Endothelial cell of umbilical vein (primary cell): ENCODE data around the gene KCNQ5. TPM values are rescaled to one million over a fixed set of nuclear protein-coding genes. Genes with fewer than 3 reads are reported as not detected.

Experiments used
- BruUV-seq: library from RNA; stranded (reverse); fragments of 400-500 nt; replicated peaks from 2 replicates; lab custom pipeline; 2021; lab: Mats Ljungman, UMichigan
- CTCF ChIA-PET: fragments of 300-600, 350-600 bp; sonication (Branson Sonifier 250); formaldehyde crosslinking; loops from one replicate; lab custom pipeline; 2021; ENCODE audit warnings: antibody characterized with exemption, inconsistent platforms; lab: Charles Lee
- POLR2A ChIA-PET: fragments of 300-600, 350-600 bp; sonication (Branson Sonifier 250); formaldehyde crosslinking; loops from one replicate; lab custom pipeline; 2021; ENCODE audit warnings: antibody characterized with exemption, inconsistent platforms; lab: Charles Lee
- DNase-seq: peaks from one replicate; pipeline ENCODE4 v3.0.0-alpha.2; 2011; ENCODE audit warnings: low read depth, low spot score
- FAIRE-seq: peaks from 2 replicates; lab custom pipeline; 2011; peaks lifted over from hg19 to GRCh38; lab: Jason Lieb, UNC
- H2AFZ ChIP-seq: 2 replicates; pipeline ENCODE4 v1.6.0; 2012; ENCODE audit warnings: low read depth, low read length, control low read depth, inconsistent platforms
- H3K27ac ChIP-seq: 2 replicates; pipeline ENCODE4 v1.5.1; 2011; ENCODE audit warnings: low read depth, mild to moderate bottlenecking, control low read depth, low read length, moderate library complexity; ENCODE audit not compliant: insufficient read depth
- H3K27me3 ChIP-seq, 2 experiments: 2 replicates each; pipeline versions ENCODE4 v1.6.0 to v1.6.1; 2011; ENCODE audit warnings: low read length in 2 of 2, mixed read lengths in 1 of 2; ENCODE audit not compliant: control insufficient read depth in 2 of 2, insufficient read depth in 2 of 2
- H3K36me3 ChIP-seq, 2 experiments: 2 replicates in 1 of 2; 3 replicates in 1 of 2; pipeline ENCODE4 v1.5.1; 2011; ENCODE audit warnings: low read length in 2 of 2, mild to moderate bottlenecking in 1 of 2, moderate library complexity in 1 of 2; ENCODE audit not compliant: control insufficient read depth in 2 of 2, insufficient read depth in 2 of 2; ENCODE audit errors: extremely low read depth in 1 of 2
- H3K4me1 ChIP-seq: 3 replicates; pipeline ENCODE4 v1.5.1; 2011; ENCODE audit warnings: mild to moderate bottlenecking, low read length; ENCODE audit not compliant: control insufficient read depth, insufficient read depth; ENCODE audit errors: extremely low read depth
- H3K4me2 ChIP-seq: 2 replicates; pipeline ENCODE4 v1.6.1; 2011; ENCODE audit warnings: low read length, control low read depth, mixed read lengths; ENCODE audit not compliant: insufficient read depth
- H3K4me3 ChIP-seq, 3 experiments: fragments of 200-600 bp in 1 of 3; sonication (generic), shearing (Covaris generic) in 1 of 3; replicated peaks in 1 of 3; 2 replicates each; pipeline ENCODE4 v1.5.1; 2011 to 2016; ENCODE audit warnings: control low read depth in 3 of 3, low read length in 3 of 3, mild to moderate bottlenecking in 2 of 3, inconsistent platforms in 1 of 3, low read depth in 1 of 3, moderate library complexity in 1 of 3; ENCODE audit not compliant: insufficient read depth in 1 of 3
- H3K79me2 ChIP-seq: 2 replicates; pipeline ENCODE4 v1.6.0; 2012; ENCODE audit warnings: low read length, inconsistent platforms; ENCODE audit not compliant: control insufficient read depth, insufficient read depth
- H3K9ac ChIP-seq: replicated peaks from 2 replicates; pipeline ENCODE3; 2011; ENCODE audit warnings: low read length, control low read depth; ENCODE audit not compliant: insufficient read depth; ENCODE audit errors: extremely low read depth
- H3K9me1 ChIP-seq: replicated peaks from 3 replicates; pipeline ENCODE4 v1.6.0; 2011; ENCODE audit warnings: mild to moderate bottlenecking, low read length; ENCODE audit not compliant: control insufficient read depth, insufficient read depth; ENCODE audit errors: extremely low read depth
- H3K9me3 ChIP-seq: replicated peaks from 2 replicates; pipeline ENCODE4 v1.5.1; 2012; ENCODE audit warnings: low read length, inconsistent platforms; ENCODE audit not compliant: control insufficient read depth, insufficient read depth
- H4K20me1 ChIP-seq: replicated peaks from 2 replicates; pipeline ENCODE3; 2011; ENCODE audit warnings: mild to moderate bottlenecking, low read length; ENCODE audit not compliant: control insufficient read depth, insufficient read depth; ENCODE audit errors: extremely low read depth
- CTCF ChIP-seq, 2 donors: IDR thresholded peaks; 1 replicate in 1 of 2; 2 replicates in 1 of 2; pipeline ENCODE4 v1.5.1; 2011; ENCODE audit warnings: low read length in 2 of 2, mild to moderate bottlenecking in 2 of 2, moderate library complexity in 2 of 2, control low read depth in 1 of 2, inconsistent platforms in 1 of 2, low read depth in 1 of 2; ENCODE audit not compliant: insufficient read depth in 1 of 2; ENCODE audit errors: extremely low read depth in 1 of 2
- EZH2 ChIP-seq: IDR thresholded peaks from 2 replicates; pipeline ENCODE4 v1.6.1; 2012; ENCODE audit warnings: borderline replicate concordance, low read depth, mild to moderate bottlenecking, moderate library complexity, low read length, inconsistent platforms; ENCODE audit not compliant: severe bottlenecking
- FOS ChIP-seq: IDR thresholded peaks from 2 replicates; pipeline ENCODE4 v1.6.1; 2011; ENCODE audit warnings: mild to moderate bottlenecking, low read length, moderate library complexity, borderline replicate concordance; ENCODE audit not compliant: insufficient read depth
- GATA2 ChIP-seq: IDR thresholded peaks from 2 replicates; pipeline ENCODE4 v1.7.0; 2011; ENCODE audit warnings: low read depth, mild to moderate bottlenecking, moderate library complexity, mixed read lengths, low read length; ENCODE audit not compliant: insufficient read length, insufficient read depth
- JUN ChIP-seq: IDR thresholded peaks from 2 replicates; pipeline ENCODE4 v1.6.1; 2011; ENCODE audit warnings: borderline replicate concordance, low read depth; ENCODE audit not compliant: insufficient read length, insufficient read depth
- MYC ChIP-seq: IDR thresholded peaks from one replicate; pipeline ENCODE4 v1.6.1; 2011; ENCODE audit warnings: mild to moderate bottlenecking, low read depth, low read length
- POLR2A ChIP-seq: IDR thresholded peaks from 2 replicates; pipeline ENCODE4 v1.6.1; 2012; ENCODE audit warnings: low read depth, mild to moderate bottlenecking, control low read depth, low read length
- POLR2AphosphoS5 ChIP-seq: IDR thresholded peaks from 2 replicates; pipeline ENCODE4 v1.6.1; 2012; ENCODE audit warnings: low read depth, mild to moderate bottlenecking, control low read depth, low read length, moderate library complexity; ENCODE audit not compliant: insufficient read depth
- dilution Hi-C: fragments of 300-500 bp; cut with MboI; formaldehyde crosslinking; loops from one replicate; pipeline ENCODE4 v1.15.0; 2019; ENCODE audit warnings: low sequenced_read_pairs; ENCODE audit not compliant: extremely low pct_ligation_motif_present
- intact Hi-C: fragments of 100-400 bp; cut with micrococcal nuclease; formaldehyde crosslinking; loops from one replicate; pipeline ENCODE4 v1.10.0; 2022
- polyA plus RNA-seq, 4 experiments: library from polyadenylated mRNA; depleted of rRNA in 3 of 4; stranded (reverse) in 3 of 4; unstranded in 1 of 4; fragments of >200 nt; gene quantifications; 2 replicates each; pipeline versions ENCODE4 v1.2.1 to v1.2.3, GENCODE V29; 2011 to 2012; ENCODE audit warnings: missing spikeins in 1 of 4
- total RNA-seq: library from RNA; stranded (reverse); gene quantifications from 2 replicates; pipeline ENCODE4 v1.2.3, GENCODE V29; 2021
- TF ChIP-seq, protein P1 (sequence below): IDR thresholded peaks from 2 replicates; pipeline ENCODE4 v1.6.1; 2011; ENCODE audit not compliant: insufficient read depth, insufficient read length

The KCNQ5 gene
- total and polyA plus RNA-seq, 2 donors (not counting 3 experiments of a cell fraction or from before 2014, with no cell fraction given) = 0.22 TPM; not detected in 1

DNA sequence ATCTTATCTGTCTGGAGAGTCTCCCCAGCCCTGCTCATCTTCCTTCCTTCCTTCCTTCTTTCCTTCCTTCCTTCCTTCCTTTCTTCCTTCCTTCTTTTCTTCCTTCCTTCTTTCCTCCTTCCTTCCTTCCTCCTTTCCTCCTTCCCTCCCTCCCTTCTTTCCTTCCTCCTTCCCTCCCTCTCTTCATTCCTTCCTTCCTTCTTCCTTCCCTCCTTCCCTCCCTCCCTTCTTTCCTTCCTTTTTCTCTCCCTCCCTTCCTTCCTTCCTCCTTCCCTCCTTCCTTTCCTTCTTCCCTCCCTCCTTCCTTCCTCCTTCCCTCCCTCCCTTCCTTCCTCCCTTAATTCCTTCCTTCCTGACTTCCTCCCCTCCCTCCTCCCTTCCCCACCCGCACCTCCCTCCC lies 319.4 kb downstream of the KCNQ5 start:
- Histone ChIP-seq H3K4me2 (no peak overlapping the region), H3K36me3 (no peaks in the 10 kb centered on the region), H3K79me2 (no peaks in the 10 kb centered on the region), H3K27me3 (no peaks in the 10 kb centered on the region), H3K4me1 (no peaks in the 10 kb centered on the region), H3K9ac (no peak overlapping the region), H3K9me1 (no peaks in the 10 kb centered on the region), H3K27ac (no peak overlapping the region), H3K4me3 (no peak overlapping the region), H3K9me3 (no peaks in the 10 kb centered on the region), H2AFZ (no peak overlapping the region), H4K20me1 (no peaks in the 10 kb centered on the region)
- TF ChIP-seq, protein P1, sequence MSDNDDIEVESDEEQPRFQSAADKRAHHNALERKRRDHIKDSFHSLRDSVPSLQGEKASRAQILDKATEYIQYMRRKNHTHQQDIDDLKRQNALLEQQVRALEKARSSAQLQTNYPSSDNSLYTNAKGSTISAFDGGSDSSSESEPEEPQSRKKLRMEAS = no peak
- TF ChIP-seq MYC (no peak), FOS (no peak), EZH2 (no peak), CTCF (IDR thresholded peaks at IDR 0.05; ENCODE audit: extremely low read depth in 1 of 2, insufficient read depth in 1 of 2, low read depth in 1 of 2, low read length in 2 of 2) (no peak), JUN (no peak), POLR2A (no peak), POLR2AphosphoS5 (no peak), GATA2 (no peak)
- ChIA-PET CTCF (no interaction called here), POLR2A (no interaction called here)
- FAIRE-seq = no peak
- BruUV-seq = no TSS peak
- intact Hi-C loops = no loop called here
- dilution Hi-C loops = no loop called here
- no peak for DNase-seq
